DOHH2 (cell line): Measurements from ENCODE around the gene PEF1.
"Not testable (repeated sequence)": the region's sequence is repeated elsewhere in the genome, so short reads cannot be mapped to it uniquely, and the experiment has no call there.

Experiments
- EZH2phosphoT487 ChIP-seq: fragments of 200-600 bp; sonication (generic); IDR thresholded peaks from 2 replicates; pipeline ENCODE4 v1.6.1; 2017; ENCODE audit warnings: borderline replicate concordance, mild to moderate bottlenecking, antibody characterized with exemption, low read length, moderate library complexity, mixed read lengths
- TF ChIP-seq, protein P1 (sequence below): fragments of 200-600 bp; sonication (generic); IDR thresholded peaks from one replicate; pipeline ENCODE4 v1.5.1; 2014; ENCODE audit warnings: antibody characterized with exemption, mild to moderate bottlenecking, low read depth, low read length; ENCODE audit not compliant: poor library complexity, severe bottlenecking

DNA sequence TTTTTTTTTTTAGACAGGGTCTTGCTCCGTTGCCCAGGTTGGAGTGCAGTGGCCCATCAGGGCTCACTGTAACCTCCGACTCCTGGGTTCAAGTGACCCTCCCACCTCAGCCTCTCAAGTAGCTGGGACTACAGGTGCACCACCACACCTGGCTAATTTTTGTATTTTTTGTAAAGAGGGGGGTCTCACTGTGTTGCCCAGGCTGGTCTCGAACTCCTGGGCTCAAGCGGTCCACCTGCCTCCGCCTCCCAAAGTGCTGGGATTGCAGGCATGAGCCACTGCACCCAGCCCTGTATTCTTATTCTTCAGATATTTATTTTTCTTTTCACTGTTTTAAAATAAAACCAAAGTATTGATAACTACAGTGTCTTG lies 57.4 kb downstream of the PEF1 start:
- TF ChIP-seq, protein P1, sequence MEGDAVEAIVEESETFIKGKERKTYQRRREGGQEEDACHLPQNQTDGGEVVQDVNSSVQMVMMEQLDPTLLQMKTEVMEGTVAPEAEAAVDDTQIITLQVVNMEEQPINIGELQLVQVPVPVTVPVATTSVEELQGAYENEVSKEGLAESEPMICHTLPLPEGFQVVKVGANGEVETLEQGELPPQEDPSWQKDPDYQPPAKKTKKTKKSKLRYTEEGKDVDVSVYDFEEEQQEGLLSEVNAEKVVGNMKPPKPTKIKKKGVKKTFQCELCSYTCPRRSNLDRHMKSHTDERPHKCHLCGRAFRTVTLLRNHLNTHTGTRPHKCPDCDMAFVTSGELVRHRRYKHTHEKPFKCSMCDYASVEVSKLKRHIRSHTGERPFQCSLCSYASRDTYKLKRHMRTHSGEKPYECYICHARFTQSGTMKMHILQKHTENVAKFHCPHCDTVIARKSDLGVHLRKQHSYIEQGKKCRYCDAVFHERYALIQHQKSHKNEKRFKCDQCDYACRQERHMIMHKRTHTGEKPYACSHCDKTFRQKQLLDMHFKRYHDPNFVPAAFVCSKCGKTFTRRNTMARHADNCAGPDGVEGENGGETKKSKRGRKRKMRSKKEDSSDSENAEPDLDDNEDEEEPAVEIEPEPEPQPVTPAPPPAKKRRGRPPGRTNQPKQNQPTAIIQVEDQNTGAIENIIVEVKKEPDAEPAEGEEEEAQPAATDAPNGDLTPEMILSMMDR, result not testable (repeated sequence)
- not testable (repeated sequence) for TF ChIP-seq EZH2phosphoT487
